GM10248 (cell line): ENCODE results near the gene OR6B2.

Experiments
- CTCF ChIA-PET: fragments of 300-600 bp; sonication (Branson Sonifier 250); formaldehyde crosslinking; extraction: SDS; loops from one replicate; lab custom pipeline; 2021; ENCODE audit warnings: antibody characterized with exemption; lab: Yijun Ruan, JAX
- POLR2A ChIA-PET: fragments of 350-650 bp; sonication (Branson Sonifier 250); formaldehyde crosslinking; extraction: SDS; loops from one replicate; lab custom pipeline; 2020; ENCODE audit warnings: antibody characterized with exemption; lab: Yijun Ruan, JAX
- DNase-seq: peaks from one replicate; pipeline ENCODE4 v3.0.0; 2012; ENCODE audit errors: extremely low spot score
- TF ChIP-seq, protein P1 (sequence below): IDR thresholded peaks from 2 replicates; pipeline ENCODE4 v1.5.1; 2012; ENCODE audit warnings: mild to moderate bottlenecking, low read depth; ENCODE audit errors: extremely low read depth, missing control alignments, control extremely low read depth

OR6B2 gene

DNA sequence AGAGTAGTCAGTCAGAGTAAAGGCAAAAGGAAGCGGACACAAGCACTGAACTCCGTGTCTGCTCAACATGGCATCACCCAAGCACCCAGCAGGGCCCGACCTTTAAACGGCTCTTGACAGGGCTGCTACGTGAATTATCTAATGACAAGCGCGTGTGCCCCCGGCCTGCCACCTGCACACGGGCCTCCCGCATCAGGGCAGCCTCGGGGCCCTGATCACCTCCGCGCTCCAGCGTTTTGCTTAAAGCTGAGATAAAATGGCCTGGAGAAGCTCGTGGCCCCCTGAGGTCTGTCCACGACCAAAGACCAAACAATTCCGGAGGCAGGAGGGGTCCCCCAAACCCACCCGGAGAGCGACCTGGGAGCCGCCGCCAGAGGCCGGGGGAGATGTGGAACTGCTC, 5.5 kb downstream of the OR6B2 start:
- POLR2A ChIA-PET: interaction anchor here (0.6 kb wide), 1 partner anchor 193 kb away, joined by 5 read pairs; no protein-coding TSS in a partner anchor
- no peak for DNase-seq
- CTCF ChIA-PET: interaction anchor here (1.4 to 1.5 kb wide), 3 partner anchors 11 to 35 kb away, joined by 3 to 5 read pairs (median 5); no protein-coding TSS in a partner anchor
- TF ChIP-seq, protein P1, sequence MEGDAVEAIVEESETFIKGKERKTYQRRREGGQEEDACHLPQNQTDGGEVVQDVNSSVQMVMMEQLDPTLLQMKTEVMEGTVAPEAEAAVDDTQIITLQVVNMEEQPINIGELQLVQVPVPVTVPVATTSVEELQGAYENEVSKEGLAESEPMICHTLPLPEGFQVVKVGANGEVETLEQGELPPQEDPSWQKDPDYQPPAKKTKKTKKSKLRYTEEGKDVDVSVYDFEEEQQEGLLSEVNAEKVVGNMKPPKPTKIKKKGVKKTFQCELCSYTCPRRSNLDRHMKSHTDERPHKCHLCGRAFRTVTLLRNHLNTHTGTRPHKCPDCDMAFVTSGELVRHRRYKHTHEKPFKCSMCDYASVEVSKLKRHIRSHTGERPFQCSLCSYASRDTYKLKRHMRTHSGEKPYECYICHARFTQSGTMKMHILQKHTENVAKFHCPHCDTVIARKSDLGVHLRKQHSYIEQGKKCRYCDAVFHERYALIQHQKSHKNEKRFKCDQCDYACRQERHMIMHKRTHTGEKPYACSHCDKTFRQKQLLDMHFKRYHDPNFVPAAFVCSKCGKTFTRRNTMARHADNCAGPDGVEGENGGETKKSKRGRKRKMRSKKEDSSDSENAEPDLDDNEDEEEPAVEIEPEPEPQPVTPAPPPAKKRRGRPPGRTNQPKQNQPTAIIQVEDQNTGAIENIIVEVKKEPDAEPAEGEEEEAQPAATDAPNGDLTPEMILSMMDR: no peak

- TF ChIP-seq, protein P1: no peak
- ChIA-PET CTCF (interaction anchor here (1.5 kb wide), 1 partner anchor 34 kb away, joined by 3 read pairs; no protein-coding TSS in a partner anchor), POLR2A (no interaction called here)
- DNase-seq: no peak
Observed at GRCh38 chr2:240023792-240024191, 6.4 kb downstream of the OR6B2 start.

GRCh38 chr2:240021488-240022104, 8.6 kb downstream of the OR6B2 start:
- ChIA-PET POLR2A (no interaction called here), CTCF (interaction anchor here (0.6 to 3.6 kb wide), 15 partner anchors 9 to 754 kb away, joined by 3 to 24 read pairs (median 5); no protein-coding TSS in a partner anchor)
- peak; percentile 79 for DNase-seq
- TF ChIP-seq, protein P1: peak; percentile 77

GRCh38 chr2:240018071-240018750, 12.0 kb downstream of the OR6B2 start:
- POLR2A ChIA-PET: no interaction called here
- CTCF ChIA-PET: no interaction called here
- TF ChIP-seq, protein P1: no peak
- DNase-seq: no peak

- DNase-seq: no peak
- CTCF ChIA-PET: interaction anchor here (0.9 to 2.8 kb wide), 5 partner anchors 7 to 21 kb away, joined by 3 to 15 read pairs (median 5); partner anchors contain the start of gene NDUFA10
- TF ChIP-seq, protein P1: no peak
- POLR2A ChIA-PET: no interaction called here
Observed at GRCh38 chr2:240014327-240014726, 15.9 kb downstream of the OR6B2 start.

GRCh38 chr2:240013343-240013742, 16.9 kb downstream of the OR6B2 start:
- CTCF ChIA-PET: interaction anchor here (1.0 to 2.8 kb wide), 6 partner anchors 8 to 22 kb away, joined by 3 to 15 read pairs (median 6); partner anchors contain the start of gene NDUFA10
- TF ChIP-seq, protein P1: no peak
- POLR2A ChIA-PET: interaction anchor here (0.5 kb wide), 1 partner anchor 11 kb away, joined by 7 read pairs; no protein-coding TSS in a partner anchor
- no peak for DNase-seq
